HG03571 (cell line): ENCODE results near the gene TMSB4X.
A peak's percentile ranks its signal among the peaks of the same experiment; 100 is the strongest.
"Not testable (repeated sequence)": the region's sequence is repeated elsewhere in the genome, so short reads cannot be mapped to it uniquely, and the experiment has no call there.

Experiments used
- ATAC-seq: cut with Tn5 transposase; IDR thresholded peaks from one replicate; pipeline ENCODE4 v1.9.1; 2021; ENCODE audit not compliant: unreplicated experiment

Gene TMSB4X

GRCh38 chrX:12994321-12994720 lies 19.4 kb downstream of the TMSB4X start:
- ATAC-seq, result no peak

- ATAC-seq, result no peak
Measured at GRCh38 chrX:12996934-12997435, 22.1 kb downstream of the TMSB4X start.

DNA sequence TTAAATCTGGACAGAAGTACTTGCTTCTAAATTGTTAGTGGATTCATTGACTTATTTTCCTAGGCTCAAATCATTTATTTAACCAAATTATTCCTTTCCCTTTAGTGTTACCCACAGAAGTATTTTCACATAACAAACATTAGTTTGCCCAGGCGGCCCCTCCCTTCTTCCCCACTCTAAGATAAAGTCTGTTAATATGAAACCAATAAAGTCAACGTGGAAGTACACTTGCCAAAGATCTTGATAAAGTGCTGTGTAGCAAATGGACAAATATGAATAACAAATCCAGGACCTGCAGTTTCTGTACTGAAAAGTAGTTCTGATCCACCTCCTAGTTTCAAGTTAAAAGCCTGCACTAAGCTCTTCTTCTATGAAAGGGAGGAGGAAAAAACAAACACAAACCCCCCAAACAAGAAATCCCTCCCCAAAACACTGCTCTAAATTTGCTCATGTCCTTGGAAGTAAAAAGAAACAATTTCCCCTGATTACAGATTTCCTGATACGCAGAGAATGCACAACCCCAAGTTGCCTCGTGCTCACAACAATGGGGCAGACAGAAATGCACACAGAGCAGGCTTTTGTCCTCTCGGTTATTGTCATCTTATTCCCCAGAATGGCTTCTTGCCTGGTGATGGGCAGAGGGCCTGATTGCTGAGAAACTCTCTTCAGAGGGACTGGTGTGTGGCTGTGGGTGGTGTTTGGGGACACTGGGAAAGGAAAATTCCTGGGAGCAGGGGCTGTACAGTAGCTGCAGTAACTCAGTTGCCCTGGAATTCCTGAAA lies 23.2 kb downstream of the TMSB4X start:
- ATAC-seq, result no peak

GRCh38 chrX:12999422-12999821 lies 24.5 kb downstream of the TMSB4X start:
- no peak for ATAC-seq

DNA sequence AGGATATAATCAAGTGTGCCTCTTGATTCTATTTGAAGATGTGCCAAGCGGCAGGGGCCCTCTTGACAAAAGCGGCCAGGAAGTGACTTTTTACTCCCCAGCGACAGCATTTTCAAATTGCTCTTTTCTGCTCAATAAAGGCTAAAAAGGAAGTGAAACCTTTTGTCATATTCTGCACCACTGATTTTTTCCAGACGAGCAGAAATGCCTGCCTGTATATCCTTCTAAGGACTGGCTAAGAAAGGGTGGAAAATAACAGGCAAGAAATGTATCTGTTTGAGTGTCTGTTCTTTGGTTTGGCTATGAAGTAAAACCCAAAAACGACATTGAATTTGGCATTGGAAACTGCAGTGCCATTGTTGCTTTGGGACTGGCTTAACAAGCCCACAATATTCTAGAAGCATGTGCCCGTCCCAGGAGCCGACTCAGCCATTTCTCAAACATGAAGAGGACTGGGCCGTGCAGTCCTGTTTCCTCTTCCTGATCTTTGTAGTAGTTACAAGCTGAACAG lies 25.4 kb downstream of the TMSB4X start:
- ATAC-seq, result peak; percentile 40

DNA sequence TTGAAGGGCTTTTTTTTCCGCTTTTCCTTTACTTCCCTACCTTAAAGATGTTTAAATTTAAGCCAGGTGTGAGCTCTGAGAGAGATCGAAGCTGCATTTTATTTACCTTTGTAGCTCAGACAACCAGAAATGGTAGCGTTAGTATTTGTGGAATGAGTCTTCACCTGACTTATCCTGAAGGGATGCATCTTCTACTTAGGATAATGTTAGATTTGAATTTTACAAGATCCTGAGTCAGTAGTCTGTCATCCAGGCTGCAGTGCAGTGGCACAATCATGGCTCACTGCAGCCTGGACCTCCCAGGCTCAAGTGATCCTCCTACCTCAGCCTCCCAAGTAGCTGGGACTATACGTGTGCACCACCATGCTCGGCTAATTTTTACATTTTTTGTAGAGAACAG lies 26.2 kb downstream of the TMSB4X start:
- no peak for ATAC-seq

GRCh38 chrX:13001961-13002671 lies 27.2 kb downstream of the TMSB4X start:
- ATAC-seq, result no peak

DNA sequence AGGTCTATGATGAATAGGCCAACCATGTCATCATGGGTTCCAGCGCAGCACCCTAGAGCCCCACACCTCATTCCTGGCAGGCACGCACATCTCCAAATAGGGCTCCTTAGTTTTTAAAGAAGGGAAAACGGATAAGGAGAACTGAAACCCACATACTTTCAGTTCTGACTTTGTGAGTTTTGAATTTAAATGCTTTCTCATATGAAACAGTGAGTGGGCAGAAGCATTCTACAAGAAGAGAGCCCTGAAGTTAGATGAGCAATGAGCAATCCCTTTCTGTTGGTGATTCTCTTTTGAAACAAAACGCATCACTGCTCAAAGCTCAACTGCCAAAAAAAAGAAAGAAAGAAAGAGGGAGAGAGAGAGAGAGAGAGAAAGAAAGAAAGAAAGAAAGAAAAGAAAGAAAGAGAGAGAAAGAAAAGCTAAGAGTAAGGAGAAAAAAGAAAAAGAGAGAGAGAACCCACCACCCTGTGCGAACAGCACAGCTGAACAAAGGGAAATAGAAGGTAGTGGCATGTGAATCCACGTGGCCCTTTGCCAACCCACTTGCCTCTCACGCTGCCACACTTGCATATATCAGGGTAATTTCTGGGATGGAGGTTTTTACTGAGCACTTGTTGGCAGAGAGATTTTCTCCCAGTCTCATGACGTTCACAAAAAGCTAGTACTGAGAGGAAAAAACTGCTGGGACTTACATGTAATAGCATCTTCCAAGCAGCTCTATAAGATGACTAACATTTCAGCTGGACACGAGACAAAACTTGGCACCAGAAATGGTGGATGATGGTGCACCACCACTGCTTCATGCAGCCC lies 31.0 kb downstream of the TMSB4X start:
- peak; percentile 45 for ATAC-seq

- ATAC-seq, result no peak
Measured at GRCh38 chrX:13007519-13008188, 32.7 kb downstream of the TMSB4X start.

DNA sequence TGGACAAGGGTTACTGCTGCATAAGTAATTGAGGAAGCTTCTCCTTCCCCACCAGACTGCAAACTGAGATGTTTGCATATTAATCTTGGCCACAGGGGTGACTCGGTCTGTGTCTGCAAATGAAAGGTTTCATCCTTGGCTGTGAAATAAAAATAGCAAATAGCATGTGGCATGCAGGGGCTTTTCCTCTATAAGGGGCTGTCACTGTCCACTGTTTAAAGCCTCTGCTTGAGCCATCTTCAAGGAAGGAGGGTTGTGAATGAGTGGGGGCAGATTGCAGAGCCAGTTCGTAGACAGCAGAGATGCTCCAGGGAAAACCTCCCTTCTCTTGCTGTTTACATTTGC lies 33.3 kb downstream of the TMSB4X start:
- ATAC-seq, result no peak

DNA sequence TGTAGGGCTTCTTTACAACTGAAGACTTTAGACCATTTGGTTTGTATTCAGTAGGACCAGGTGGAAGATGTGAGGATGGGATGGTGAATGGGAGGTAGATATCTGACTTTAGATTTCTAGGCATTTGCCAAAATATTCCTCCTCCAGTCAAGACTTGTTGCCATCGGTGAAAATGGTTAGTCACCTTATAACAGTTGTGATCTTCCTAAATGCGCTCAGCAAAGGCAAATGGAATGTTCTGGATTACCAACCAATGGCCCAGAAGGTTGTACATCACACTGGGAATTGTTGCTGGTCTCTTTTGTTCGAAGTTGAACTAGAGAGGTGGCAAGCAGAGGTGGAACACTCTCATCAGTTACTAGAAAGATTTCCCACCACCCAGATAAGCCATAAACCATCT lies 33.9 kb downstream of the TMSB4X start:
- ATAC-seq, result no peak

GRCh38 chrX:13009273-13009672 lies 34.4 kb downstream of the TMSB4X start:
- no peak for ATAC-seq

- ATAC-seq, result no peak
Measured at GRCh38 chrX:13009844-13010243, 34.9 kb downstream of the TMSB4X start.

DNA sequence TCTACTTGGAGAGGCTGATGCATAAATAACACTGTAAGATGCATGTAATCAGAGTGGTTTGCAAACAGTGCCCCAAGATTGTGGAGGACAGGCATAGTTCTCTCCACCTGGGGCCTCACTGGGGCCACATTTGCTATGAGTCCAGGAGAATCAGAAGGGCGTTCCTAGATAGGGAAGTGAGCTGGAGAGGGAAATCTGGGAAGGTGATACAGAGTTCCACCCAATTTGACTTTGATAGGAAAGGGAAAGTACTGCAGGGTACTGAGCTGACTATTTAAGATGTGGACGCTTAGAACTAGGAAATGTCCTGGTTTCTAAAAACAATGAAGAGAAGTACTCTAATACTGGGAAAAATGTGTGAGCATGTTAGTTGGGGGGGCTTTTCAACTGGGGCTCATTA lies 35.6 kb downstream of the TMSB4X start:
- no peak for ATAC-seq

- ATAC-seq, result peak; percentile 84
Measured at GRCh38 chrX:13013363-13014110, 38.6 kb downstream of the TMSB4X start.

GRCh38 chrX:13014111-13015096 lies 39.5 kb downstream of the TMSB4X start:
- ATAC-seq, result peak; percentile 32

- no peak for ATAC-seq
Measured at GRCh38 chrX:13015536-13016236, 40.8 kb downstream of the TMSB4X start.

- not testable (repeated sequence) for ATAC-seq
Measured at GRCh38 chrX:13016731-13017130, 41.8 kb downstream of the TMSB4X start.
